H9 (cell line): ENCODE results near the gene UMAD1. TPM values are rescaled to one million over a fixed set of nuclear protein-coding genes. Genes with fewer than 3 reads are reported as not detected.
A peak's percentile ranks its signal among the peaks of the same experiment; 100 is the strongest.

Source experiments
- DNase-seq: peaks from one replicate; pipeline ENCODE4 v3.0.0-alpha.2; 2017
- H2AFZ ChIP-seq: one replicate; pipeline ENCODE4 v1.6.1; 2013; ENCODE audit warnings: mild to moderate bottlenecking, low read length, control low read depth, moderate library complexity
- H2AK5ac ChIP-seq: 2 replicates; pipeline ENCODE4 v1.6.1; 2013; ENCODE audit warnings: low read length, control low read depth, mixed read lengths; ENCODE audit not compliant: insufficient read length
- H2BK120ac ChIP-seq: one replicate; pipeline ENCODE4 v1.6.1; 2013; ENCODE audit warnings: low read depth, mild to moderate bottlenecking, low read length, control low read depth, inconsistent platforms; ENCODE audit not compliant: poor library complexity, severe bottlenecking
- H2BK12ac ChIP-seq: 2 replicates; pipeline ENCODE4 v1.6.1; 2013; ENCODE audit warnings: low read length, control low read depth, mixed read lengths, low read depth; ENCODE audit not compliant: insufficient read length
- H2BK15ac ChIP-seq: 2 replicates; pipeline ENCODE4 v1.6.1; 2013; ENCODE audit warnings: low read depth, low read length, control low read depth
- H2BK20ac ChIP-seq: one replicate; pipeline ENCODE4 v1.6.1; 2013; ENCODE audit warnings: low read depth, mild to moderate bottlenecking, low read length, control low read depth, inconsistent platforms; ENCODE audit not compliant: poor library complexity, severe bottlenecking
- H2BK5ac ChIP-seq: 2 replicates; pipeline ENCODE4 v1.6.1; 2013; ENCODE audit warnings: low read length, control low read depth, mixed read lengths; ENCODE audit not compliant: insufficient read length
- H3K14ac ChIP-seq: 2 replicates; pipeline ENCODE4 v1.6.1; 2013; ENCODE audit warnings: low read length, control low read depth; ENCODE audit not compliant: insufficient read depth
- H3K18ac ChIP-seq: 2 replicates; pipeline ENCODE4 v1.6.1; 2013; ENCODE audit warnings: low read depth, mild to moderate bottlenecking, mixed read lengths, low read length, control low read depth; ENCODE audit not compliant: insufficient read length
- H3K23ac ChIP-seq: 2 replicates; pipeline ENCODE4 v1.6.1; 2013; ENCODE audit warnings: low read length, control low read depth, mixed read lengths, low read depth; ENCODE audit not compliant: insufficient read length
- H3K23me2 ChIP-seq: 2 replicates; pipeline ENCODE4 v1.6.1; 2013; ENCODE audit warnings: low read depth, mild to moderate bottlenecking, mixed read lengths, low read length, control low read depth; ENCODE audit not compliant: insufficient read length, poor library complexity, severe bottlenecking
- H3K27ac ChIP-seq: 2 replicates; pipeline ENCODE4 v1.5.1; 2013; ENCODE audit warnings: low read length, control low read depth, mixed read lengths, low read depth; ENCODE audit not compliant: insufficient read length
- H3K27me3 ChIP-seq: 2 replicates; pipeline ENCODE4 v1.6.1; 2013; ENCODE audit warnings: low read length, control low read depth, inconsistent platforms; ENCODE audit not compliant: insufficient read depth
- H3K4ac ChIP-seq: 2 replicates; pipeline ENCODE4 v1.6.1; 2013; ENCODE audit warnings: low read depth, mild to moderate bottlenecking, control low read depth, inconsistent platforms, low read length, moderate library complexity
- H3K4me1 ChIP-seq: 2 replicates; pipeline ENCODE4 v1.6.1; 2013; ENCODE audit warnings: low read length, control low read depth, inconsistent platforms; ENCODE audit not compliant: insufficient read depth
- H3K4me2 ChIP-seq: 2 replicates; pipeline ENCODE4 v1.6.1; 2013; ENCODE audit warnings: low read length, control low read depth, mixed read lengths; ENCODE audit not compliant: insufficient read length, insufficient read depth
- H3K56ac ChIP-seq: 2 replicates; pipeline ENCODE4 v1.6.1; 2013; ENCODE audit warnings: low read depth, mild to moderate bottlenecking, mixed read lengths, low read length, control low read depth; ENCODE audit not compliant: insufficient read length
- H3K79me1 ChIP-seq: 2 replicates; pipeline ENCODE4 v1.6.1; 2013; ENCODE audit warnings: low read depth, mild to moderate bottlenecking, moderate library complexity, low read length, control low read depth, inconsistent platforms; ENCODE audit not compliant: insufficient read depth, poor library complexity, severe bottlenecking
- H3K79me2 ChIP-seq: 2 replicates; pipeline ENCODE4 v1.6.1; 2013; ENCODE audit warnings: low read length, control low read depth, inconsistent platforms; ENCODE audit not compliant: insufficient read depth
- H3K9ac ChIP-seq: 2 replicates; pipeline ENCODE4 v1.6.1; 2013; ENCODE audit warnings: low read length, control low read depth, mixed read lengths; ENCODE audit not compliant: insufficient read length; ENCODE audit errors: extremely low read depth
- H3K9me3 ChIP-seq: one replicate; pipeline ENCODE4 v1.6.1; 2013; ENCODE audit warnings: low read depth, low read length, inconsistent platforms; ENCODE audit not compliant: control insufficient read depth
- H3T11ph ChIP-seq: one replicate; pipeline ENCODE4 v1.6.1; 2013; ENCODE audit warnings: mild to moderate bottlenecking, low read length, control low read depth, inconsistent platforms
- H4K20me1 ChIP-seq: one replicate; pipeline ENCODE4 v1.6.1; 2013; ENCODE audit not compliant: control insufficient read depth, insufficient read length, insufficient read depth
- H4K5ac ChIP-seq: 2 replicates; pipeline ENCODE4 v1.6.1; 2013; ENCODE audit warnings: low read depth, mild to moderate bottlenecking, mixed read lengths, low read length, control low read depth; ENCODE audit not compliant: insufficient read length
- H4K8ac ChIP-seq: replicated peaks from 2 replicates; pipeline ENCODE4 v1.6.1; 2013; ENCODE audit warnings: low read length, control low read depth, mixed read lengths, low read depth; ENCODE audit not compliant: insufficient read length
- H4K91ac ChIP-seq: 2 replicates; pipeline ENCODE4 v1.6.1; 2013; ENCODE audit warnings: low read depth, mild to moderate bottlenecking, moderate library complexity, mixed read lengths, low read length, control low read depth; ENCODE audit not compliant: insufficient read length
- H3K27ac Mint-ChIP-seq, 3 experiments: 2 replicates in 2 of 3; 3 replicates in 1 of 3; pipeline ENCODE4 v1.8.0; 2020 to 2021; ENCODE audit warnings: mixed read lengths in 3 of 3, mild to moderate bottlenecking in 1 of 3, moderate library complexity in 1 of 3
- H3K27me3 Mint-ChIP-seq: 2 replicates; pipeline ENCODE4 v1.8.0; 2021; ENCODE audit warnings: low read depth, mild to moderate bottlenecking, moderate library complexity, mixed read lengths
- H3K36me3 Mint-ChIP-seq, 3 experiments: 2 replicates in 2 of 3; 3 replicates in 1 of 3; pipeline ENCODE4 v1.8.0; 2020 to 2021; ENCODE audit warnings: low read depth in 3 of 3, mixed read lengths in 3 of 3; ENCODE audit not compliant: insufficient read depth in 1 of 3
- H3K4me1 Mint-ChIP-seq, 2 experiments: 2 replicates each; pipeline ENCODE4 v1.8.0; 2020; ENCODE audit warnings: mixed read lengths in 2 of 2
- H3K4me3 Mint-ChIP-seq, 2 experiments: 2 replicates in 1 of 2; 3 replicates in 1 of 2; pipeline ENCODE4 v1.8.0; 2020 to 2021; ENCODE audit warnings: mild to moderate bottlenecking in 2 of 2, mixed read lengths in 2 of 2, moderate library complexity in 1 of 2
- H3K9me3 Mint-ChIP-seq, 2 experiments: 2 replicates in 1 of 2; 3 replicates in 1 of 2; pipeline ENCODE4 v1.8.0; 2020; ENCODE audit warnings: mild to moderate bottlenecking in 2 of 2, mixed read lengths in 2 of 2, moderate library complexity in 1 of 2
- WGBS: extraction: QIAGEN DNeasy Blood & Tissue Kit; methylation state at CpG from one replicate; pipeline ENCODE4 v1.1.7; 2013; ENCODE audit warnings: missing lambda C conversion rate, low lambda C conversion rate, mixed read lengths; ENCODE audit not compliant: insufficient read length; ENCODE audit errors: extremely low coverage; 5-methylcytosine and 5-hydroxymethylcytosine counted together
- total RNA-seq: library from RNA; stranded (reverse); gene quantifications from 2 replicates; pipeline ENCODE4 v1.2.1, GENCODE V29; 2021
- TF ChIP-seq, protein P1 (sequence below): fragments of 200-600 bp; sonication (generic); conservative IDR thresholded peaks from 3 replicates; pipeline ENCODE4 v1.8.0; 2021; ENCODE audit warnings: antibody characterized with exemption, mild to moderate bottlenecking

Gene UMAD1
- total RNA-seq, 1 experiment from 2014 or later = 8.9 TPM

DNA sequence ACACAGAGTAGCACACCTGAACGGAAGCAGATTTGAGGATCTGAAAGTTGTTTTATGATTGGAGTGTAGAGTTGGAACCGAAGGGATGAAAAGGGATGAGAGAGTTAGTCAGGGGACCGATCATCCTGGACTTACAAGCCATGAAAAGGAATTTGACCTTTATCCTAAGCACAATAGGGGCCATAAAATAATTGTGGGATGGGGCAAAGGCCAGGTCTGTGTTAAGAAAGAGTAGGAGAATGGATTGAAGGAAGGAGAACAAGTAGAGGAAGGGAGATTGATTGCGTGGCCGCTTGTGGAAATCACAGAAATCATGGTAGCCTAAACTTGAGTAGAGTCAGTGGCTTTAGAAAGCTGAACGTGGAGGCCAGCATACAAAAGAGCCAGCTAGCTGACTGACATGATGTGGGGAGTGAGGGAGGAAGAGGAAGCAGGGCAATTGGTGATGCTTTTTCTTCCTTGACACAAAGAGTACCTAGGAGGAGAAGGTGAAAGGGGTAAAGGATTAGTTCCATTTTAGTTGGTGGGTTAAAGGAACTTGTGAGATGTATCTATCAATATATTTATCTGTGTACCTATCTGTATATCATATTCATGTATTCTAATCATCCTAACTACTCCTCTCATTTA, 144.9 kb downstream of the UMAD1 start:
- H3K27me3 ChIP-seq = no peaks in the 10 kb centered on the region
- TF ChIP-seq, protein P1, sequence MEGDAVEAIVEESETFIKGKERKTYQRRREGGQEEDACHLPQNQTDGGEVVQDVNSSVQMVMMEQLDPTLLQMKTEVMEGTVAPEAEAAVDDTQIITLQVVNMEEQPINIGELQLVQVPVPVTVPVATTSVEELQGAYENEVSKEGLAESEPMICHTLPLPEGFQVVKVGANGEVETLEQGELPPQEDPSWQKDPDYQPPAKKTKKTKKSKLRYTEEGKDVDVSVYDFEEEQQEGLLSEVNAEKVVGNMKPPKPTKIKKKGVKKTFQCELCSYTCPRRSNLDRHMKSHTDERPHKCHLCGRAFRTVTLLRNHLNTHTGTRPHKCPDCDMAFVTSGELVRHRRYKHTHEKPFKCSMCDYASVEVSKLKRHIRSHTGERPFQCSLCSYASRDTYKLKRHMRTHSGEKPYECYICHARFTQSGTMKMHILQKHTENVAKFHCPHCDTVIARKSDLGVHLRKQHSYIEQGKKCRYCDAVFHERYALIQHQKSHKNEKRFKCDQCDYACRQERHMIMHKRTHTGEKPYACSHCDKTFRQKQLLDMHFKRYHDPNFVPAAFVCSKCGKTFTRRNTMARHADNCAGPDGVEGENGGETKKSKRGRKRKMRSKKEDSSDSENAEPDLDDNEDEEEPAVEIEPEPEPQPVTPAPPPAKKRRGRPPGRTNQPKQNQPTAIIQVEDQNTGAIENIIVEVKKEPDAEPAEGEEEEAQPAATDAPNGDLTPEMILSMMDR = no peak
- no peak overlapping the region for H3T11ph ChIP-seq
- Mint-ChIP-seq H3K4me3 (no peak overlapping the region), H3K9me3 (no peaks in the 10 kb centered on the region), H3K27me3 (no peaks in the 10 kb centered on the region), H3K27ac (peak overlapping the region in 1 of 3 experiments; percentile 19; a peak in 1 of 7 replicates), H3K36me3 (no peaks in the 10 kb centered on the region), H3K4me1 (peaks cover 4 to 13% of the 10 kb centered on the region in 2 experiments)
- H2AK5ac ChIP-seq = no peak overlapping the region
- no peak overlapping the region for H2BK12ac ChIP-seq
- no peaks in the 10 kb centered on the region for H3K79me1 ChIP-seq
- no peak overlapping the region for H2BK5ac ChIP-seq
- H3K23ac ChIP-seq = no peak overlapping the region
- no peaks in the 10 kb centered on the region for H3K9me3 ChIP-seq
- 0 out of 2 replicates have a peak, but pooled peaks cover 3% of the 10 kb centered on the region for H3K4me1 ChIP-seq
- H2BK15ac ChIP-seq = no peak overlapping the region; the same call in 1 of the 2 replicates
- H2AFZ ChIP-seq = no peak overlapping the region
- no peaks in the 10 kb centered on the region for H3K23me2 ChIP-seq
- 100% methylated on average over 1 of the region's 6 CpGs for WGBS
- no peak overlapping the region for H2BK20ac ChIP-seq
- no peak overlapping the region for H3K18ac ChIP-seq
- H3K56ac ChIP-seq = no peak overlapping the region
- H3K14ac ChIP-seq = no peak overlapping the region
- H3K79me2 ChIP-seq = no peaks in the 10 kb centered on the region
- H4K5ac ChIP-seq = no peak overlapping the region
- H3K9ac ChIP-seq = no peak overlapping the region
- H3K4ac ChIP-seq = no peak overlapping the region
- H3K27ac ChIP-seq = no peak overlapping the region
- H4K8ac ChIP-seq = no peak overlapping the region
- no peak overlapping the region for H3K4me2 ChIP-seq
- no peak overlapping the region for H2BK120ac ChIP-seq
- no peaks in the 10 kb centered on the region for H4K20me1 ChIP-seq
- no peak for DNase-seq
- H4K91ac ChIP-seq = no peak overlapping the region
